DND-41 (cell line): ENCODE data around the gene WWC1.

ENCODE experiments used
- ATAC-seq: fragments of 200-7000 bp; cut with Tn5 transposase; 3 replicates; pipeline ENCODE4 v1.9.1; 2021; ENCODE audit warnings: low read depth; ENCODE audit not compliant: insufficient read depth
- DNase-seq: peaks from one replicate; pipeline ENCODE4 v3.0.0-alpha.2; 2020
- H2AFZ ChIP-seq: 2 replicates; pipeline ENCODE4 v1.6.0; 2012; ENCODE audit warnings: low read depth, low read length
- H3K27ac ChIP-seq: 2 replicates; pipeline ENCODE4 v1.5.1; 2012; ENCODE audit warnings: low read length, inconsistent platforms
- H3K27me3 ChIP-seq: fragments of 200-600 bp; sonication (generic); 2 replicates; pipeline ENCODE4 v1.6.0; 2012; ENCODE audit warnings: low read length, mild to moderate bottlenecking, inconsistent platforms; ENCODE audit not compliant: insufficient read depth, poor library complexity
- H3K36me3 ChIP-seq: 2 replicates; pipeline ENCODE4 v1.5.1; 2012; ENCODE audit warnings: low read length, inconsistent platforms; ENCODE audit not compliant: insufficient read depth
- H3K4me1 ChIP-seq: 2 replicates; pipeline ENCODE4 v1.5.1; 2012; ENCODE audit warnings: mild to moderate bottlenecking, low read length; ENCODE audit not compliant: insufficient read depth
- H3K4me2 ChIP-seq: 2 replicates; pipeline ENCODE4 v1.6.0; 2012; ENCODE audit warnings: mild to moderate bottlenecking, moderate library complexity, low read length, inconsistent platforms; ENCODE audit not compliant: insufficient read depth
- H3K4me3 ChIP-seq, 2 experiments: fragments of 200-600 bp in 1 of 2; shearing (Covaris generic) in 1 of 2; 2 replicates each; pipeline ENCODE4 v1.5.1; 2012 to 2016; ENCODE audit warnings: inconsistent platforms in 2 of 2, low read length in 2 of 2, mild to moderate bottlenecking in 2 of 2, low read depth in 1 of 2, moderate library complexity in 1 of 2
- H3K79me2 ChIP-seq: 2 replicates; pipeline ENCODE4 v1.6.0; 2012; ENCODE audit warnings: low read length, inconsistent platforms; ENCODE audit not compliant: insufficient read depth
- H3K9ac ChIP-seq: 2 replicates; pipeline ENCODE4 v1.6.0; 2012; ENCODE audit warnings: low read depth, mild to moderate bottlenecking, inconsistent platforms, low read length, moderate library complexity
- H3K9me3 ChIP-seq: 2 replicates; pipeline ENCODE4 v1.5.1; 2012; ENCODE audit warnings: low read length, moderate library complexity, mild to moderate bottlenecking, inconsistent platforms; ENCODE audit not compliant: insufficient read depth, severe bottlenecking
- H4K20me1 ChIP-seq: 2 replicates; pipeline ENCODE4 v1.6.0; 2012; ENCODE audit warnings: low read length; ENCODE audit not compliant: insufficient read depth
- EZH2 ChIP-seq: IDR thresholded peaks from 3 replicates; pipeline ENCODE4 v1.6.1; 2012; ENCODE audit warnings: borderline replicate concordance, low read depth, mild to moderate bottlenecking, moderate library complexity, low read length, inconsistent platforms; ENCODE audit not compliant: severe bottlenecking
- TF ChIP-seq, protein P1 (sequence below): IDR thresholded peaks from 2 replicates; pipeline ENCODE4 v1.5.1; 2012; ENCODE audit warnings: borderline replicate concordance, low read length, moderate library complexity, mild to moderate bottlenecking; ENCODE audit not compliant: poor library complexity, severe bottlenecking; ENCODE audit errors: extremely low read depth

WWC1 gene

DNA sequence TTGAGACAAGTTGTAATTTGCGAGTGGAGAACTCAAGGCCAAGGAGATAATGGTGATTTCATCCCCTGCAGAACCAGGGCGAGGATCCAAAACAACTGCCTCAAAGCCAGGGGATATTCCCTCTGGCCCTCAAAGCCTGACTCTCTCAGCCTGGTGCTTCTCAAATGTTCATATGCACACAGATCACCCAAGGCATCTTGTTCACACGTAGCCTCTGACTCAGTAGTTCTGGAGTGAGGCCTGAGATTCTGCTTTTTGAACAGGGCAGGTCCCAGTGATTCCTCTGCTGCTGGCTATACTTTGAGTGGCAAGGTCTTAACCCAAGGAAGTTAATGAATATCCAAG, 30.2 kb upstream of the WWC1 start:
- H3K79me2 ChIP-seq: no peaks in the 10 kb centered on the region
- TF ChIP-seq, protein P1, sequence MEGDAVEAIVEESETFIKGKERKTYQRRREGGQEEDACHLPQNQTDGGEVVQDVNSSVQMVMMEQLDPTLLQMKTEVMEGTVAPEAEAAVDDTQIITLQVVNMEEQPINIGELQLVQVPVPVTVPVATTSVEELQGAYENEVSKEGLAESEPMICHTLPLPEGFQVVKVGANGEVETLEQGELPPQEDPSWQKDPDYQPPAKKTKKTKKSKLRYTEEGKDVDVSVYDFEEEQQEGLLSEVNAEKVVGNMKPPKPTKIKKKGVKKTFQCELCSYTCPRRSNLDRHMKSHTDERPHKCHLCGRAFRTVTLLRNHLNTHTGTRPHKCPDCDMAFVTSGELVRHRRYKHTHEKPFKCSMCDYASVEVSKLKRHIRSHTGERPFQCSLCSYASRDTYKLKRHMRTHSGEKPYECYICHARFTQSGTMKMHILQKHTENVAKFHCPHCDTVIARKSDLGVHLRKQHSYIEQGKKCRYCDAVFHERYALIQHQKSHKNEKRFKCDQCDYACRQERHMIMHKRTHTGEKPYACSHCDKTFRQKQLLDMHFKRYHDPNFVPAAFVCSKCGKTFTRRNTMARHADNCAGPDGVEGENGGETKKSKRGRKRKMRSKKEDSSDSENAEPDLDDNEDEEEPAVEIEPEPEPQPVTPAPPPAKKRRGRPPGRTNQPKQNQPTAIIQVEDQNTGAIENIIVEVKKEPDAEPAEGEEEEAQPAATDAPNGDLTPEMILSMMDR: no peak
- TF ChIP-seq EZH2: no peak
- H3K36me3 ChIP-seq: no peaks in the 10 kb centered on the region

DNA sequence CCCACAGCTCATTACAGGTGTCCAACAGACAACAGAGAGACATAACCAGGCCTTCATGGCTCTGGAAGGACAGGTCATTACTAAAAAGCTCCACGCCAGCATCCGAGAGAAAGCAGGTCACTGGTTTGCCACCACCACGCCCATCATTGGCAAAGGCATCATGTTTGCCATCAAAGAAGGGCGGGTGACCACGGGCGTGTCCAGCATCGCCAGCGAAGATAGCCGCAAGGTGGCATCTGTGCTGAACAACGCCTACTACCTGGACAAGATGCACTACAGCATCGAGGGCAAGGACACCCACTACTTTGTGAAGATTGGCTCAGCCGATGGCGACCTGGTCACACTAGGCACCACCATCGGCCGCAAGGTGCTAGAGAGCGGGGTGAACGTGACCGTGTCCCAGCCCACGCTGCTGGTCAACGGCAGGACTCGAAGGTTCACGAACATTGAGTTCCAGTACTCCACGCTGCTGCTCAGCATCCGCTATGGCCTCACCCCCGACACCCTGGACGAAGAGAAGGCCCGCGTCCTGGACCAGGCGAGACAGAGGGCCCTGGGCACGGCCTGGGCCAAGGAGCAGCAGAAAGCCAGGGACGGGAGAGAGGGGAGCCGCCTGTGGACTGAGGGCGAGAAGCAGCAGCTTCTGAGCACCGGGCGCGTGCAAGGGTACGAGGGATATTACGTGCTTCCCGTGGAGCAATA, 29.3 kb upstream of the WWC1 start:
- Histone ChIP-seq H3K36me3 (no peaks in the 10 kb centered on the region), H3K79me2 (no peaks in the 10 kb centered on the region), H3K4me1 (no peaks in the 10 kb centered on the region), H3K4me2 (no peak overlapping the region), H3K9ac (no peak overlapping the region), H3K27ac (no peak overlapping the region), H3K27me3 (no peaks in the 10 kb centered on the region), H3K4me3 (no peak overlapping the region), H2AFZ (no peak overlapping the region), H4K20me1 (no peaks in the 10 kb centered on the region), H3K9me3 (no peaks in the 10 kb centered on the region)
- ATAC-seq: no peak
- no peak for TF ChIP-seq EZH2
- TF ChIP-seq, protein P1: no peak
- no peak for DNase-seq

More for the DNA sequence above, 30.2 kb upstream of the WWC1 start:
- Histone ChIP-seq H4K20me1 (no peaks in the 10 kb centered on the region), H3K9ac (no peak overlapping the region), H3K27me3 (no peaks in the 10 kb centered on the region), H3K4me2 (no peak overlapping the region), H3K27ac (no peak overlapping the region), H3K9me3 (no peaks in the 10 kb centered on the region), H3K4me3 (no peak overlapping the region), H2AFZ (no peak overlapping the region), H3K4me1 (no peaks in the 10 kb centered on the region)
- no peak for DNase-seq
- no peak for ATAC-seq

- Histone ChIP-seq H3K4me1 (no peaks in the 10 kb centered on the region), H3K36me3 (no peaks in the 10 kb centered on the region), H3K4me3 (no peak overlapping the region), H3K79me2 (no peaks in the 10 kb centered on the region), H3K9me3 (no peaks in the 10 kb centered on the region), H3K4me2 (no peak overlapping the region), H2AFZ (no peak overlapping the region), H3K9ac (no peak overlapping the region), H4K20me1 (no peaks in the 10 kb centered on the region), H3K27me3 (no peaks in the 10 kb centered on the region), H3K27ac (no peak overlapping the region)
- no peak for DNase-seq
- TF ChIP-seq, protein P1: no peak
- TF ChIP-seq EZH2: no peak
- ATAC-seq: no peak
Observed at GRCh38 chr5:168263121-168263520, 28.3 kb upstream of the WWC1 start.
